ENCODE measurements around the gene CCNB2.

- no peak for TF ChIP-seq CTCF (IDR thresholded peaks at IDR 0.05; ENCODE audit: poor library complexity, severe bottlenecking)
- no peak for TF ChIP-seq RAD21 (conservative IDR thresholded peaks at IDR 0.05)
- no peak for TF ChIP-seq MXI1 (conservative IDR thresholded peaks at IDR 0.05; ENCODE audit: poor library complexity, severe bottlenecking)
- TF ChIP-seq TAF1 (IDR thresholded peaks at IDR 0.05; ENCODE audit: low read depth) = no peak
- no peak for TF ChIP-seq EP300 (conservative IDR thresholded peaks at IDR 0.05; ENCODE audit: poor library complexity, severe bottlenecking)
- no peak for TF ChIP-seq EZH2 (IDR thresholded peaks at IDR 0.05; ENCODE audit: borderline replicate concordance, insufficient read depth, low read length, poor library complexity, severe bottlenecking)
- no peak for TF ChIP-seq POLR2AphosphoS5 (IDR thresholded peaks at IDR 0.05)
- TF ChIP-seq SMC3 (conservative IDR thresholded peaks at IDR 0.05; ENCODE audit: poor library complexity) = no peak
- no peak for TF ChIP-seq REST (IDR thresholded peaks at IDR 0.05; ENCODE audit: borderline replicate concordance)
Observed at GRCh38 chr15:59147666-59148065, 42.7 kb downstream of the CCNB2 start.

All from neural cell (in vitro differentiated cells).